Thymus (tissue), 11 donors: Measurements from ENCODE around the gene TCL1B. TPM values are rescaled to one million over a fixed set of nuclear protein-coding genes. Genes with fewer than 3 reads are reported as not detected.
"Not testable (repeated sequence)": the region's sequence is repeated elsewhere in the genome, so short reads cannot be mapped to it uniquely, and the experiment has no call there.

Source experiments
- DNase-seq, 9 donors: peaks; one replicate each; pipeline ENCODE4 v3.0.0-alpha.2; 2013; ENCODE audit warnings: low spot score in 9 of 9, low read depth in 6 of 9, missing footprints in 1 of 9
- H3K27ac ChIP-seq, 2 donors: one replicate each; pipeline ENCODE4 v1.5.1; 2013; ENCODE audit warnings: control low read depth in 1 of 2, low read depth in 1 of 2, low read length in 1 of 2, mild to moderate bottlenecking in 1 of 2, moderate library complexity in 1 of 2
- H3K27me3 ChIP-seq, 2 donors: one replicate each; pipeline ENCODE4 v1.5.1; 2013; ENCODE audit warnings: low read length in 1 of 2; ENCODE audit not compliant: control insufficient read depth in 2 of 2, insufficient read depth in 1 of 2
- H3K36me3 ChIP-seq, 2 donors: one replicate each; pipeline ENCODE4 v1.5.1; 2013; ENCODE audit warnings: low read length in 1 of 2, mild to moderate bottlenecking in 1 of 2, moderate library complexity in 1 of 2; ENCODE audit not compliant: control insufficient read depth in 2 of 2, insufficient read depth in 2 of 2
- H3K4me1 ChIP-seq, 2 donors: one replicate each; pipeline ENCODE4 v1.5.1; 2013; ENCODE audit warnings: low read length in 2 of 2; ENCODE audit not compliant: control insufficient read depth in 2 of 2, insufficient read depth in 2 of 2
- H3K4me3 ChIP-seq, 2 donors: one replicate each; pipeline ENCODE4 v1.5.1; 2013; ENCODE audit warnings: low read length in 2 of 2, control low read depth in 1 of 2, mild to moderate bottlenecking in 1 of 2
- H3K9me3 ChIP-seq, 2 donors: one replicate each; pipeline ENCODE4 v1.5.1; 2013; ENCODE audit warnings: low read length in 1 of 2, mild to moderate bottlenecking in 1 of 2; ENCODE audit not compliant: control insufficient read depth in 2 of 2, insufficient read depth in 1 of 2
- WGBS: extraction: QIAGEN DNeasy Blood & Tissue Kit; methylation state at CpG from one replicate; pipeline ENCODE4 v1.1.7; 2013; 5-methylcytosine and 5-hydroxymethylcytosine counted together
- polyA plus RNA-seq: library from polyadenylated mRNA; stranded (reverse); fragments of 200-250 nt; gene quantifications from one replicate; pipeline ENCODE4 v1.2.3, GENCODE V29; 2013
- total RNA-seq: library from RNA; stranded (reverse); fragments of 120-200 nt; gene quantifications from one replicate; pipeline ENCODE4 v1.2.4, GENCODE V29; 2013
- donor health status: healthy.

TCL1B gene
- total and polyA plus RNA-seq, 2 donors: 0.14 to 0.24 TPM

GRCh38 chr14:95725685-95726336 is 39.6 kb downstream of the TCL1B start:
- no peaks in the 10 kb centered on the region for H3K36me3 ChIP-seq
- H3K27ac ChIP-seq: no peak overlapping the region
- no peaks in the 10 kb centered on the region for H3K27me3 ChIP-seq
- H3K4me3 ChIP-seq: no peak overlapping the region
- no peaks in the 10 kb centered on the region for H3K9me3 ChIP-seq
- no peak for DNase-seq
- H3K4me1 ChIP-seq: no peaks in the 10 kb centered on the region
- WGBS: 81% methylated on average over 5 of the region's 5 CpGs

DNA sequence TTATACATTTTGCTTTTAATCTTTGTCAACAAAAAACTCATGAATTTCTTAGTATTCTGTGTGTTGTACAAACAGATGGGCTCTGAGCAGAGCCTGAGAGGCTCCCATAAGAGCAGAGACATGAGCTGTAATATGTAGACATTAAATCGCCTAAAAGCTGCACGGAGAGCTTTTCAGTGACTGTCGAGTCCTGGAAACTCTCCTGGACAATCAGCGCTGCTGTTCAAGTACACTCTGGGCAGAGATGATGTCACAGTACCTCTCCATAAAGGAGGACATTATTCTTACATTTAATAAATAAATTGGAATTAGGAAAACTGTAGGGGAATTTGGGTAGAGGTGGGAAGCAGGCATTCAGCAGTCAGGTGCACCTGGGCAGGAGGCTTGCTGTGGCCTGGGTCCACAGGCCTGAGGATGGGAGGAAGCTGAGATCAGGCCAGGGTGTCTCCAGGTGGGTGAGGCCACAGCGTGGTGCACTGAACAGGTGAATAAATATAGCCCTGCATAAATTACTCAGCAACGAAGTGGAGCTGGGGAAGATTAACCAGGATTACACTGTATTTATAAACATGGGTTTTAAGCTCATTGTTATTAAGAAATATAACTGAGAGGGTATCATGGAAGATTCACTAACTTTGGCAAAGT is 41.0 kb downstream of the TCL1B start:
- 87% methylated on average over 6 of the region's 6 CpGs for WGBS
- Histone ChIP-seq H3K4me1 (no peaks in the 10 kb centered on the region), H3K27me3 (no peaks in the 10 kb centered on the region), H3K36me3 (no peaks in the 10 kb centered on the region), H3K9me3 (no peaks in the 10 kb centered on the region), H3K4me3 (no peak overlapping the region), H3K27ac (no peak overlapping the region)
- no peak for DNase-seq

- H3K4me1 ChIP-seq, H3K27me3 ChIP-seq, H3K4me3 ChIP-seq, H3K9me3 ChIP-seq, DNase-seq, H3K36me3 ChIP-seq, H3K27ac ChIP-seq: not testable (repeated sequence)
- 71% methylated on average over 8 of the region's 8 CpGs for WGBS
Observed at GRCh38 chr14:95729402-95730028, 43.3 kb downstream of the TCL1B start.

GRCh38 chr14:95730126-95730525 is 43.9 kb downstream of the TCL1B start:
- 84% methylated on average over 5 of the region's 5 CpGs for WGBS
- H3K4me1 ChIP-seq: no peaks in the 10 kb centered on the region
- H3K27me3 ChIP-seq: no peaks in the 10 kb centered on the region
- H3K36me3 ChIP-seq: no peaks in the 10 kb centered on the region
- no peak for DNase-seq
- H3K27ac ChIP-seq: no peak overlapping the region
- no peaks in the 10 kb centered on the region for H3K9me3 ChIP-seq
- H3K4me3 ChIP-seq: no peak overlapping the region

GRCh38 chr14:95733212-95733611 is 47.0 kb downstream of the TCL1B start:
- H3K9me3 ChIP-seq: no peaks in the 10 kb centered on the region
- no peaks in the 10 kb centered on the region for H3K27me3 ChIP-seq
- no peaks in the 10 kb centered on the region for H3K4me1 ChIP-seq
- WGBS: 96% methylated on average over 1 of the region's 1 CpG
- no peak overlapping the region for H3K27ac ChIP-seq
- no peak overlapping the region for H3K4me3 ChIP-seq
- DNase-seq: no peak
- H3K36me3 ChIP-seq: no peaks in the 10 kb centered on the region

- no peak overlapping the region for H3K27ac ChIP-seq
- no peaks in the 10 kb centered on the region for H3K27me3 ChIP-seq
- H3K36me3 ChIP-seq: no peaks in the 10 kb centered on the region
- no peaks in the 10 kb centered on the region for H3K9me3 ChIP-seq
- DNase-seq: no peak
- no peak overlapping the region for H3K4me3 ChIP-seq
- no peaks in the 10 kb centered on the region for H3K4me1 ChIP-seq
- WGBS: 100% methylated on average over 1 of the region's 1 CpG
Observed at GRCh38 chr14:95739356-95739755, 53.1 kb downstream of the TCL1B start.

DNA sequence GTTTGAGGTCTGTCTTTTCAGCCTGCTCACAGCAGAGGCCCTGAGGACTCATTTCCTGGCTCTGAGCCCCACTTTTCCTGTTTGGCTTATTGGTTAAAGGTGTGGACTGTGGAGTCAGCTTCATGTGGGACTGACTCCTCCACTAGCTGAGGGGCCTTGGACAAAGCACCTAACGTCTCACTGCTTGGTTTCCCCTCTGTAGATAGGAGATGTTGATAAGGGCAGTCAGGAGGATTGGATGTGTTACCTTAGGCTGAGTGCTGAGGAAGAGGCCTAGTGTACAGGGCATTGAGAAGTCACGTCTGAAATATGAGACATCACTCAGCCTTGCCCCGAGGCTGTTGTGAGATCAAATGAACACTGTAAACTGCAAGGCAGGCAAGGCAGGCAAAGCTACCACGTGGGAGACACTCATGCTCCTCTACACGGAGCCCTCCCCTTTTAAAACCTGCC is 54.8 kb downstream of the TCL1B start:
- Histone ChIP-seq H3K36me3 (no peaks in the 10 kb centered on the region), H3K4me3 (no peak overlapping the region), H3K9me3 (no peaks in the 10 kb centered on the region), H3K27me3 (no peaks in the 10 kb centered on the region), H3K27ac (no peak overlapping the region), H3K4me1 (no peaks in the 10 kb centered on the region)
- DNase-seq: no peak
- WGBS: 39% methylated on average over 5 of the region's 5 CpGs

DNA sequence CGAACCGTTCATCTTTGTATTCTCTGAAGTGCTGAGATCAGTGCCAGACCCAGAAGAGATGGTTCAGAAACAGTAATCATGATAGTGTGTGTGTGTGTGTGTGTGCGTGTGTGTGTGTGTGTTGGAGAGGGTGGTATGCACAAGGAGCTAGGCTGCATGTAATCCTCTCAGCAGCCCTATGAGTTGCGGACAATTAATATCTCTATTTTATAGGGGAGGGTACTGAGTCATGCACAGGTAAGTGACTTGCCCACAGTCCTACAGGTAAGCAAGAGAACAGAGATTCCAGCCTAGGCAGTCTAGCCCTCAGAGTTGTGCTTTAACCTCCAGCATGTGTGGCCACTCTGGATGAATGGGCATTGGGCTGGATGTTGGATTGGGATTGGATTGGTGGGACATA is 55.6 kb downstream of the TCL1B start:
- H3K36me3 ChIP-seq: no peaks in the 10 kb centered on the region
- peaks cover 0 to 3% of the 10 kb centered on the region in 2 donors for H3K27me3 ChIP-seq
- 94% methylated on average over 4 of the region's 4 CpGs for WGBS
- H3K4me3 ChIP-seq: no peak overlapping the region
- no peaks in the 10 kb centered on the region for H3K9me3 ChIP-seq
- DNase-seq: no peak
- no peaks in the 10 kb centered on the region for H3K4me1 ChIP-seq
- H3K27ac ChIP-seq: no peak overlapping the region
